Neural crest cell (in vitro differentiated cells): ENCODE results near the gene KRT39. TPM values are rescaled to one million over a fixed set of nuclear protein-coding genes. Genes with fewer than 3 reads are reported as not detected.

Experiments
- DNase-seq: peaks from one replicate; pipeline ENCODE4 v3.0.0; 2021; ENCODE audit warnings: low read depth, mixed read lengths, low spot score
- H3K27ac Mint-ChIP-seq: one replicate; pipeline ENCODE4 v1.8.0; 2021; ENCODE audit warnings: mild to moderate bottlenecking, mixed read lengths; ENCODE audit not compliant: unreplicated experiment
- H3K27me3 Mint-ChIP-seq: 2 replicates; pipeline ENCODE4 v1.8.0; 2021; ENCODE audit warnings: low read depth, mild to moderate bottlenecking, mixed read lengths
- H3K36me3 Mint-ChIP-seq: 2 replicates; pipeline ENCODE4 v1.8.0; 2021; ENCODE audit warnings: low read depth, mild to moderate bottlenecking, mixed read lengths
- H3K4me1 Mint-ChIP-seq: 2 replicates; pipeline ENCODE4 v1.8.0; 2021; ENCODE audit warnings: mixed read lengths
- H3K4me3 Mint-ChIP-seq: one replicate; pipeline ENCODE4 v1.8.0; 2021; ENCODE audit warnings: mild to moderate bottlenecking, mixed read lengths
- H3K9me3 Mint-ChIP-seq: 2 replicates; pipeline ENCODE4 v1.8.0; 2021; ENCODE audit warnings: mixed read lengths
- CTCF ChIP-seq: fragments of 200-600 bp; sonication (generic); conservative IDR thresholded peaks from 2 replicates; pipeline ENCODE4 v1.5.0; 2021; ENCODE audit warnings: antibody characterized with exemption, mild to moderate bottlenecking
- total RNA-seq: library from RNA; stranded (reverse); gene quantifications from 2 replicates; pipeline ENCODE4 v1.2.1, GENCODE V29; 2021

The KRT39 gene
- total RNA-seq, 1 donor from 2014 or later: not detected

GRCh38 chr17:40956401-40957254, 10.1 kb downstream of the KRT39 start:
- Mint-ChIP-seq H3K4me1 (peaks cover 5% of the 10 kb centered on the region), H3K4me3 (no peak overlapping the region)

DNA sequence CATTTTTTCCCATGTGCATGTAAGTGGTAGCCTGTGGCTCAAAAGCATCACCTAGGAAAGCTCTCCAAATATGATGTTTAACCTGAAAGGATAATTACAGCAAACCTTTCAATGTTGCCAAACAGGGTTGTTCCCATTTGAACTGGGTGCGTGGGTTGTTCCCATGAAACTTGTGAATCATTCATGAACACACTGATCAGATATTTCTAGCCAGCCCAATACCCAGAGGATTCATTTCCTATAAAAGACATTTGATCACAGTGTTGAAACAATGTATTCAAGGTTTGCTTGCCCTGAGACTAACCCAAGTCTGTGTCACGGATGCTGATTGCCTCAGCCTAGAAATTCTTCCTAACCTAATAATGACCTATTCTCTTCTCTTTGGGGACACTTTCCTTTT, 12.9 kb downstream of the KRT39 start:
- no peaks in the 10 kb centered on the region for H3K27me3 Mint-ChIP-seq
- no peak for TF ChIP-seq CTCF
- peaks cover 14% of the 10 kb centered on the region for H3K4me1 Mint-ChIP-seq
- DNase-seq: no peak
- no peaks in the 10 kb centered on the region for H3K9me3 Mint-ChIP-seq
- H3K27ac Mint-ChIP-seq: no peak overlapping the region
- no peak overlapping the region for H3K4me3 Mint-ChIP-seq
- no peaks in the 10 kb centered on the region for H3K36me3 Mint-ChIP-seq

More at GRCh38 chr17:40956401-40957254, 10.1 kb downstream of the KRT39 start:
- H3K27me3 Mint-ChIP-seq: no peaks in the 10 kb centered on the region
- no peak for TF ChIP-seq CTCF
- no peak for DNase-seq
- no peaks in the 10 kb centered on the region for H3K9me3 Mint-ChIP-seq
- no peaks in the 10 kb centered on the region for H3K36me3 Mint-ChIP-seq
- no peak overlapping the region for H3K27ac Mint-ChIP-seq

GRCh38 chr17:40952661-40953060, 14.1 kb downstream of the KRT39 start:
- Mint-ChIP-seq H3K36me3 (no peaks in the 10 kb centered on the region), H3K27ac (no peak overlapping the region), H3K27me3 (no peaks in the 10 kb centered on the region), H3K9me3 (no peaks in the 10 kb centered on the region), H3K4me3 (no peak overlapping the region), H3K4me1 (peaks cover 16% of the 10 kb centered on the region)
- no peak for DNase-seq
- no peak for TF ChIP-seq CTCF

DNA sequence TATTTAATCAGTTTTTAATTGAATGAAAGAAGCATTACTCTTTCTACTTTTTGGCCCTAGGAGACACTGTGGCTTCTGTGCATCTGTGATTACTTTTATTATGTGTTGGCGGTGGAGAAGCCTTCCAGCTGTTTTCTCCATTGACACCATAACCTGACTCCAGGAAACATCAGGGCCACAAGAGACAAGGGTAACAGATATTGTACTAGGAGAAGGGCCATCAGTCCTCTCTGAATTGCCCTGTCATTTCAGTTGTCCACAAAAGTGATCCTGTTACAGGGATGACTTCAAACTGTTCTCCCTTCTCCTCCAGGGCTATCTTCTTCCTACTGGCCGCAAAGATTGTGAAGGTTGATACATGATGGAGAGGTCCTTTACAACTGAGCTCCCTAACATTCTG, 14.6 kb downstream of the KRT39 start:
- peaks cover 16% of the 10 kb centered on the region for H3K4me1 Mint-ChIP-seq
- no peak overlapping the region for H3K27ac Mint-ChIP-seq
- H3K9me3 Mint-ChIP-seq: no peaks in the 10 kb centered on the region
- DNase-seq: no peak
- H3K27me3 Mint-ChIP-seq: peaks cover 2% of the 10 kb centered on the region
- no peak for TF ChIP-seq CTCF
- no peaks in the 10 kb centered on the region for H3K36me3 Mint-ChIP-seq
- no peak overlapping the region for H3K4me3 Mint-ChIP-seq

DNA sequence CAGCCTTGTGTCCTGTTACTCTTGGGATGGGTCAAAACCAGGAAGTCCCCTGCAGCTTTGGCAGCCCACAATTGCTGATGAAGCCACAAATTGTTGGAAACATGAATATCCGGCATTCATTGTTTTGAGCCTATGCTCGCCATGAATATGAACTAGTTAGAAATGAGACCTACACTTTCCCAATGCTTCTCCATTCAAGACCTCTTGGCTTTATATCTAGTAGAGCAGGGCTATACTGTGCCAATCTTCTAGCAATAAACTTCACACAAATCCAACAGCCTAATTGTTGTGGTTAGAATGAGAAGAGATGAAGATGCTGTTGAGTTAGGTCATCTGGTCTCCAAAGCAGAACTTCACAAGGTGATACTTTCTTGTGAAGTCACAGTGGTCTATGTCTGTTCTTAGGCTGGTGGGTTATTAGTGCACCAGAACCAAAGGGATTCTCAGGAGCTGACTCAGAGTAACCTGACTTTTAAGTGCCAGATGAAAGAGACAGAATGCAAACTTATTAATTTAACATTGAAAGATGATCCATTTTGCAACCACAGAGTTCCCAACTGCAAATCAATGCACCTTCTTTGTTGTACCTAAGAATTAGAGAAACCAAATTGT, 15.6 kb downstream of the KRT39 start:
- no peak for DNase-seq
- peaks cover 11% of the 10 kb centered on the region for H3K4me1 Mint-ChIP-seq
- no peak overlapping the region for H3K4me3 Mint-ChIP-seq
- no peaks in the 10 kb centered on the region for H3K36me3 Mint-ChIP-seq
- no peak for TF ChIP-seq CTCF
- H3K9me3 Mint-ChIP-seq: no peaks in the 10 kb centered on the region
- H3K27ac Mint-ChIP-seq: no peak overlapping the region
- H3K27me3 Mint-ChIP-seq: peaks cover 2% of the 10 kb centered on the region
